Liver (tissue), 9 donors: ENCODE results near the gene PUSL1. TPM values are rescaled to one million over a fixed set of nuclear protein-coding genes. Genes with fewer than 3 reads are reported as not detected.

ENCODE experiments used
- DNase-seq: peaks from one replicate; pipeline ENCODE4 v3.0.0-alpha.2; 2017; ENCODE audit warnings: low spot score
- H3K27ac ChIP-seq, 2 donors: one replicate each; pipeline ENCODE4 v1.7.0; 2013; ENCODE audit warnings: inconsistent platforms in 2 of 2, low read length in 2 of 2, control low read depth in 1 of 2, low read depth in 1 of 2, mild to moderate bottlenecking in 1 of 2
- H3K27me3 ChIP-seq, 4 donors: one replicate each; pipeline versions ENCODE4 v1.6.1 to v1.7.0; 2013; ENCODE audit warnings: low read length in 3 of 4, inconsistent platforms in 1 of 4, mild to moderate bottlenecking in 1 of 4, moderate library complexity in 1 of 4; ENCODE audit not compliant: control insufficient read depth in 4 of 4, insufficient read depth in 4 of 4
- H3K36me3 ChIP-seq, 4 donors: one replicate each; pipeline versions ENCODE4 v1.6.1 to v1.7.0; 2013; ENCODE audit warnings: low read length in 3 of 4, mild to moderate bottlenecking in 3 of 4, low read depth in 1 of 4, moderate library complexity in 1 of 4; ENCODE audit not compliant: control insufficient read depth in 4 of 4, insufficient read depth in 3 of 4
- H3K4me1 ChIP-seq, 4 donors: one replicate each; pipeline versions ENCODE4 v1.6.1 to v1.7.0; 2013; ENCODE audit warnings: low read length in 3 of 4, mild to moderate bottlenecking in 3 of 4, moderate library complexity in 1 of 4; ENCODE audit not compliant: control insufficient read depth in 4 of 4, insufficient read depth in 4 of 4
- H3K4me3 ChIP-seq, 3 donors: one replicate each; pipeline versions ENCODE4 v1.6.1 to v1.7.0; 2013; ENCODE audit warnings: low read length in 3 of 3, control low read depth in 1 of 3, low read depth in 1 of 3, mild to moderate bottlenecking in 1 of 3
- H3K9ac ChIP-seq, 2 donors: one replicate each; pipeline ENCODE4 v1.7.0; 2013; ENCODE audit warnings: low read length in 2 of 2, mild to moderate bottlenecking in 2 of 2, moderate library complexity in 2 of 2, control low read depth in 1 of 2, low read depth in 1 of 2
- H3K9me3 ChIP-seq, 4 donors: one replicate each; pipeline versions ENCODE4 v1.6.1 to v1.7.0; 2013; ENCODE audit warnings: low read length in 3 of 4; ENCODE audit not compliant: control insufficient read depth in 4 of 4
- EGR1 ChIP-seq, 2 donors: IDR thresholded peaks; 2 replicates each; pipeline ENCODE4 v1.6.1; 2016 to 2018; ENCODE audit warnings: antibody characterized with exemption in 2 of 2, low read depth in 2 of 2
- FOXA1 ChIP-seq: IDR thresholded peaks from 2 replicates; pipeline ENCODE4 v1.6.1; 2016; ENCODE audit warnings: antibody characterized with exemption
- GABPA ChIP-seq, 2 donors: IDR thresholded peaks in 1 of 2; conservative IDR thresholded peaks in 1 of 2; 2 replicates each; pipeline ENCODE4 v1.6.1; 2016; ENCODE audit warnings: antibody characterized with exemption in 2 of 2, mild to moderate bottlenecking in 1 of 2, moderate library complexity in 1 of 2
- JUND ChIP-seq, 2 donors: IDR thresholded peaks; 2 replicates each; pipeline ENCODE4 v1.6.1; 2016; ENCODE audit warnings: antibody characterized with exemption in 2 of 2
- RXRA ChIP-seq, 2 donors: IDR thresholded peaks; 2 replicates each; pipeline ENCODE4 v1.6.1; 2017 to 2018; ENCODE audit warnings: antibody characterized with exemption in 2 of 2, mild to moderate bottlenecking in 1 of 2
- SP1 ChIP-seq: IDR thresholded peaks from 2 replicates; pipeline ENCODE4 v1.6.1; 2018; ENCODE audit warnings: antibody characterized with exemption, mild to moderate bottlenecking
- TAF1 ChIP-seq: conservative IDR thresholded peaks from 2 replicates; pipeline ENCODE4 v1.6.1; 2016; ENCODE audit warnings: antibody characterized with exemption, mild to moderate bottlenecking
- WGBS: extraction: QIAGEN DNeasy Blood & Tissue Kit; methylation state at CpG from one replicate; pipeline ENCODE4 v1.1.7; 2013; 5-methylcytosine and 5-hydroxymethylcytosine counted together
- polyA plus RNA-seq, 2 donors: library from polyadenylated mRNA; stranded (reverse) in 1 of 2; unstranded in 1 of 2; fragments of 200-250 nt in 1 of 2; fragments of >200 nt in 1 of 2; fragmentation: Nextera tagmentation in 1 of 2; extraction: Ambion mirVana in 1 of 2; gene quantifications; one replicate each; pipeline versions ENCODE4 v1.2.1 to v1.2.3, GENCODE V29; 2013 to 2015
- total RNA-seq, 2 donors: library from RNA; depleted of rRNA; stranded (reverse); fragments of >200 nt; gene quantifications; one replicate each; pipeline ENCODE4 v1.2.3, GENCODE V29; 2014
- donor health status: healthy.
- donor health status: healthy.
- donor health status: healthy.
- donor health status: healthy.
- donor health status: healthy.

The PUSL1 gene
- total and polyA plus RNA-seq, 4 donors = 9.3 to 14.9 (median 10.3) TPM

DNA sequence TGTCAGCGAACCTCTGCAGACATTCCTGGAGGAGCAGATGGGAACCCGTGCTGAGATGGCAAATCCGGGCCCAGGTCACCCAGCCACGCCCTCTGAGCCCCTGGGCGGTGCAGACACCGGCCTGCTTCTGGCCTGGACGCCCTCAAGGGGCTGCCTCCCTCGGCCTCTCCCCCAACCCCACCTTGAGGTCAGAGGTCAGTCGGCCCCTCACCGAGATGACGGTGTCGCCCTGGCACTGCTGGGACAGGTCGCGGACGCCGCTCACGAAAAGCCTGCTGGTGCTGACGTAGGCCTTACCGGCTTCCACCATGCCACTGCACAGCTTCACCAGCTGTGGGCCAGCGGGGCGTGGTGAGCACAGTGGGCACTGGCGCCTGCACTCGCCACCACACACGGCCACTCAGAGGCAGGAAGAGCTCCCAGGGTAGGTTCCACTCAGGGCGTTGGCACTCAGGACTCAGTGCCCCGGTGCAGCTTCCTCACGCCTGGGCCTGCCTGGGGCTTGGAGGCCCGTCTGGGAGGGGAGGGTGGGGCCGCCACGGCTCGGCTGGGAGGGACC, 5.4 kb upstream of the PUSL1 start (continued):
- TF ChIP-seq FOXA1 = no peak
- TF ChIP-seq EGR1 (IDR thresholded peaks at IDR 0.05; ENCODE audit: low read depth in 2 of 2) = no peak

DNA sequence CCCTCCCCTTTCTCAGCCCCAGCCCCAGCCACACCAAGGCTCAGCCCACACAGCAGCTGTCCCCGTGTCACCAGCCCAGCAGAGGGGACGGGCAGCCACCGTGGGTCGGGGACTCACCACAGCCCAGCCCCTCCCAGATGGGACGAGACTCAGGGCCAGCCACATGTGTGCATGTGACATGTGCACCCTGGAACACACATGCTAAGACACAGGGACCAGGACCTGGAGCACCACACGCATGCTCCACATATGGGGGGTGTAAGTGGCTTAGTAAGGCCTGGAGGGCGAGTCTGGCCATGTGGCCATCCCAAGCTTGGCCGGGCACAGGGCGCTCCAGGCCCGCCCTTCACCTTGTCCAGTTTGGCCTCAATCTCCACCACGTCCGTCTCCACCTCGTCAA, 4.7 kb upstream of the PUSL1 start:
- Histone ChIP-seq H3K27ac (no peak overlapping the region), H3K4me1 (peaks cover 11 to 32% (median 28%) of the 10 kb centered on the region in 4 donors), H3K36me3 (peaks cover 0 to under 1% (median 0%) of the 10 kb centered on the region in 4 donors), H3K9ac (no peak overlapping the region), H3K9me3 (no peaks in the 10 kb centered on the region), H3K27me3 (no peaks in the 10 kb centered on the region), H3K4me3 (no peak overlapping the region)
- no peak for DNase-seq
- no peak for TF ChIP-seq GABPA (IDR thresholded peaks at IDR 0.05 in 1 of 2, conservative IDR thresholded peaks at IDR 0.05 in 1 of 2)
- 86% methylated on average over 13 of the region's 13 CpGs for WGBS

DNA sequence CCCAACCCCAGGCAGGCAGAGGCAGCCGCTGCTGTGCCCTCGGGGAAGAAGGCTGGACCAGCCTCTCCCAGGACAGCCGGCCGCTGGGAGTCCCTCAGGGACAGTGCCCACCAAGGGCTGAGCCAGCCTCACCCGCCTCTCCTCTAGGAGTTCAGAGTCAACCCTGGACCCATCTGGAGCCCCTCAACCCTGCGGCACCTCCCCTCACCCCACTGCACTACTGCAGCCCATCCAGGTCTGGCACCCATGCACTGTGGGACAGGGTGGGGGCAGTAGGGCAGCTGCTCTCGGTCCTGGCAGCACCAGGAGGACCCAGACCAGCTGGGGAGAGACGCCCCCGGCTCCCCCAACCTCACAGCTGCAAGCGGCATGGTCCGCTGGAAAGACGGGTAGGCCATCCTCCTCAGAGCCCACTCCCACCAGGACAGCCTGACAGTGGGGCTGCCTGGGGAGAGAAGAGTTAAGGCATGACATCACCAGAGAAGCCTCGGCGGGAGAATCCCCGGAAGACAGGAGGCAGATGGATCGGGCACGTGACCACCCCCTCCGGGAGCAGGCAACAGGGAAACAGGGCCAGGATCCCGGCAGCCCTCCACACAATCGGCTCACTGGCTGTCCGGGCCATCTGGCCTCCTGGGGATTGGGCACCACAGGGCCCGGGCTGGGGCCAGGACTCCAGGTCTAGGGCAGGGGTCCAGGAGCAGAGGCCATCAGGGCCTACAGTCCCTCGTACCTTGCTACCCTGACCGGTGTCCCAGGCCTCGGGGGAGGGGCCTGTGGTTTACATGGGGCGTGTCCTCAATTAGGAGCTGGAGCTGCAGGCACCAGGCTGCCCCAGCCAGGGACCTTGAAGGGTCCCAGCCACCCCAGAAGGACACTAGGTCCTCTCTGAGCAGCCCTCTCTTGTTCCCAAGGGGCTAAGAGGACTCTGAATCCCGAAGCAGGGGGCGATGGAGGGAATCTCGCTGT, 3.8 kb upstream of the PUSL1 start:
- Histone ChIP-seq H3K27ac (peak overlapping the region; percentile 37 to 40), H3K36me3 (no peaks in the 10 kb centered on the region), H3K4me1 (peaks cover 16 to 39% (median 33%) of the 10 kb centered on the region in 4 donors), H3K27me3 (no peaks in the 10 kb centered on the region), H3K9ac (peak overlapping the region in 1 of 2 donors; percentile 25), H3K9me3 (no peaks in the 10 kb centered on the region), H3K4me3 (no peak overlapping the region)
- WGBS = 44% methylated on average over 29 of the region's 29 CpGs
- peak; percentile 51 for DNase-seq
- TF ChIP-seq JUND (IDR thresholded peaks at IDR 0.05) = no peak
- peak in 1 of 2 donors; percentile 18 for TF ChIP-seq GABPA (IDR thresholded peaks at IDR 0.05 in 1 of 2, conservative IDR thresholded peaks at IDR 0.05 in 1 of 2)

DNA sequence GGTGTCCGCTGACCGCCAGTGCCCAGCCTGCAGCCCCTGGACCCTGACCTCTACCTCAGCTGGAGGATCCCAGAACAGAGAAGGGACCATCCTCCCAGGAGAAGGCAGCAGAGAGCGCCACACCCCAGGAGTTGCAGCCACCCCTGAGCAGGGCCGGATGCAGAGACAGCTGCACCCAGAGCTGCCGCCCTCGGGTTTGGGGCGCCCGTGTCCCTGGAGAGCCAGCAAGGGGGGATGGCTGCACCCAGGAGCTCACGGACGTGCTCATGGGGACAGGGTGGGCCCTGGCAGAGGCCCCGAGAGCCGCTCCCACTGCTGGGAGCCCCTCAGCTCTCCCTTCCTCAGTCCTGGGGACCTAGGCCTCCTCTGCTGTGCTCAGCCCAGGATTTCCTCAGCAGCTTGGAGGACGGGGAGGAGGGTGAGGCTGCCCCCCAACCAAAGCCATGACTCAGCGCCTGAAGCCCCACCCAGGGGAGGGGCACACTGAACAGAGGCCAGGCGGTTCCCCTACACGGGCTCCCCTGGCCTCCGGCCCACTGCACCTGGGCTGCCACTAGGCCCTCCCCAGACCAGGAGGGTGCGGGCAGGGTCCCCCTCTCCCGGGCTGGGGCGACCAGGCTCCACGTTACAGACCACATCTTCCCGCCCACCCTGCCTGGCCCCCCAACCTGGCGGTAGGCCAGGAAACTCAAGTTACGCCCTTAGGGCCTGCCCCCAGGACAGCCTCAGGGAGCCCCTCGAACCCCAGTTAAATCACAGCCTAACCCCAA, 2.9 kb upstream of the PUSL1 start:
- Histone ChIP-seq H3K27ac (peak overlapping the region; percentile 37 to 40), H3K4me3 (no peak overlapping the region), H3K4me1 (peaks cover 18 to 44% (median 34%) of the 10 kb centered on the region in 4 donors), H3K9me3 (no peaks in the 10 kb centered on the region), H3K27me3 (no peaks in the 10 kb centered on the region), H3K9ac (peak overlapping the region in 1 of 2 donors; percentile 25), H3K36me3 (no peaks in the 10 kb centered on the region)
- 51% methylated on average over 25 of the region's 25 CpGs for WGBS
- TF ChIP-seq RXRA (IDR thresholded peaks at IDR 0.05) (no peak), TAF1 (no peak), SP1 (no peak)
- DNase-seq = peak; percentile 74
